Activated CD8-positive, alpha-beta memory T cell treated with anti-CD3 and anti-CD28 coated beads, Interleukin-2, amount 50 U/mL, for 24 hours (primary cell): ENCODE data around the gene HAUS1.

Source experiments
- DNase-seq: peaks from one replicate; pipeline ENCODE4 v3.0.0-alpha.2; 2020; ENCODE audit errors: extremely low read depth

HAUS1 gene

GRCh38 chr18:46104128-46104911, at the start of gene HAUS1:
Gene HAUS1 (plus strand): TSS chr18:46104385. CDS start chr18:46104412, 27 bp downstream.
- peak; percentile 53 for DNase-seq

- DNase-seq = no peak
These were observed 49.0 kb upstream of the HAUS1 start for GRCh38 chr18:46054956-46055837.

- DNase-seq = no peak
These were observed 48.4 kb upstream of the HAUS1 start for GRCh38 chr18:46055838-46056230.

- no peak for DNase-seq
These were observed 43.8 kb upstream of the HAUS1 start for GRCh38 chr18:46060359-46060841.

- no peak for DNase-seq
These were observed 42.8 kb upstream of the HAUS1 start for GRCh38 chr18:46061387-46061786.

GRCh38 chr18:46061796-46062195, 42.4 kb upstream of the HAUS1 start:
- no peak for DNase-seq

- no peak for DNase-seq
These were observed 41.4 kb upstream of the HAUS1 start for GRCh38 chr18:46062781-46063180.

- DNase-seq = no peak
These were observed 36.7 kb upstream of the HAUS1 start for GRCh38 chr18:46067438-46068007.

GRCh38 chr18:46068763-46069162, 35.4 kb upstream of the HAUS1 start:
- DNase-seq = no peak

GRCh38 chr18:46069524-46069923, 34.7 kb upstream of the HAUS1 start:
- DNase-seq = no peak

GRCh38 chr18:46070232-46070631, 34.0 kb upstream of the HAUS1 start:
- no peak for DNase-seq

- no peak for DNase-seq
These were observed 33.2 kb upstream of the HAUS1 start for GRCh38 chr18:46070815-46071652.

- DNase-seq = peak; percentile 29
These were observed 32.4 kb upstream of the HAUS1 start, which contains the start of gene PSTPIP2 for GRCh38 chr18:46071653-46072375. Gene PSTPIP2 (minus strand): TSS chr18:46072260. CDS start chr18:46072188, 72 bp downstream.

GRCh38 chr18:46072376-46072867, 31.8 kb upstream of the HAUS1 start:
- no peak for DNase-seq

- DNase-seq = no peak
These were observed 31.2 kb upstream of the HAUS1 start for GRCh38 chr18:46072959-46073358.

GRCh38 chr18:46073474-46074331, 30.5 kb upstream of the HAUS1 start:
- no peak for DNase-seq

- no peak for DNase-seq
These were observed 24.8 kb upstream of the HAUS1 start for GRCh38 chr18:46079336-46079735.

- DNase-seq = no peak
These were observed 24.0 kb upstream of the HAUS1 start for GRCh38 chr18:46080156-46080555.

- no peak for DNase-seq
These were observed 19.8 kb upstream of the HAUS1 start for GRCh38 chr18:46084431-46084830.
